IMR-90 (cell line): Measurements from ENCODE around the gene SRMS. TPM values are rescaled to one million over a fixed set of nuclear protein-coding genes. Genes with fewer than 3 reads are reported as not detected.

Experiments used
- ATAC-seq: fragments of 200-7000 bp; cut with Tn5 transposase; 2 replicates; pipeline ENCODE4 v1.9.1; 2020; ENCODE audit warnings: low read depth, mild to moderate bottlenecking, moderate library complexity
- BruUV-seq: library from RNA; stranded (reverse); fragments of 400-500 nt; replicated peaks from 2 replicates; lab custom pipeline; 2021; lab: Mats Ljungman, UMichigan
- CTCF ChIA-PET: fragments of 300-600 bp; formaldehyde crosslinking; extraction: SDS; loops from one replicate; lab custom pipeline; 2021; ENCODE audit warnings: antibody characterized with exemption; lab: Yijun Ruan, JAX
- POLR2A ChIA-PET: fragments of 300-600 bp; sonication (Branson Sonifier 250); formaldehyde crosslinking; loops from one replicate; lab custom pipeline; 2022; ENCODE audit warnings: antibody characterized with exemption; ENCODE audit not compliant: unreplicated experiment; lab: Charles Lee
- DNase-seq: peaks from one replicate; pipeline ENCODE4 v3.0.0; 2013
- H2AFZ ChIP-seq: replicated peaks from 2 replicates; pipeline ENCODE3; 2013; ENCODE audit warnings: low read length, mild to moderate bottlenecking; ENCODE audit not compliant: poor library complexity
- H2AK5ac ChIP-seq: 2 replicates; pipeline ENCODE4 v1.6.1; 2013; ENCODE audit warnings: low read depth, low read length, inconsistent platforms
- H2AK9ac ChIP-seq: replicated peaks from 2 replicates; pipeline ENCODE3; 2013; ENCODE audit warnings: mild to moderate bottlenecking, low read depth, low read length, moderate library complexity; ENCODE audit not compliant: poor library complexity
- H2BK120ac ChIP-seq: 2 replicates; pipeline ENCODE4 v1.6.1; 2013; ENCODE audit warnings: low read depth, low read length, inconsistent platforms
- H2BK15ac ChIP-seq: 3 replicates; pipeline ENCODE4 v1.6.1; 2013; ENCODE audit warnings: low read depth, low read length, inconsistent platforms
- H2BK20ac ChIP-seq: 2 replicates; pipeline ENCODE4 v1.6.1; 2013; ENCODE audit warnings: low read depth, mild to moderate bottlenecking, inconsistent platforms, low read length, moderate library complexity
- H2BK5ac ChIP-seq: 2 replicates; pipeline ENCODE4 v1.6.1; 2013; ENCODE audit warnings: mild to moderate bottlenecking, low read depth, low read length, inconsistent platforms; ENCODE audit not compliant: poor library complexity, severe bottlenecking
- H3K14ac ChIP-seq: replicated peaks from 2 replicates; pipeline ENCODE4 v1.6.1; 2013; ENCODE audit warnings: low read depth, low read length, inconsistent platforms
- H3K18ac ChIP-seq: 2 replicates; pipeline ENCODE4 v1.6.1; 2013; ENCODE audit warnings: low read depth, low read length, control low read depth
- H3K23ac ChIP-seq: 2 replicates; pipeline ENCODE4 v1.6.1; 2013; ENCODE audit warnings: low read depth, low read length, inconsistent platforms
- H3K27ac ChIP-seq: 2 replicates; pipeline ENCODE4 v1.5.1; 2013; ENCODE audit warnings: mild to moderate bottlenecking, control low read depth, low read length; ENCODE audit not compliant: insufficient read depth
- H3K27me3 ChIP-seq: 2 replicates; pipeline ENCODE4 v1.6.1; 2013; ENCODE audit warnings: low read length; ENCODE audit not compliant: control insufficient read depth, insufficient read depth
- H3K36me3 ChIP-seq: 2 replicates; pipeline ENCODE4 v1.6.1; 2013; ENCODE audit warnings: low read length, mixed read lengths; ENCODE audit not compliant: control insufficient read depth, insufficient read depth
- H3K4ac ChIP-seq: 2 replicates; pipeline ENCODE4 v1.6.1; 2013; ENCODE audit warnings: low read depth, low read length, inconsistent platforms
- H3K4me1 ChIP-seq: 2 replicates; pipeline ENCODE4 v1.6.1; 2013; ENCODE audit warnings: low read length, mixed read lengths; ENCODE audit not compliant: control insufficient read depth, insufficient read depth
- H3K4me2 ChIP-seq: 2 replicates; pipeline ENCODE4 v1.6.1; 2013; ENCODE audit warnings: low read depth, mild to moderate bottlenecking, control low read depth, low read length, moderate library complexity
- H3K4me3 ChIP-seq: 2 replicates; pipeline ENCODE4 v1.5.1; 2013; ENCODE audit warnings: low read depth, mild to moderate bottlenecking, control low read depth, low read length, moderate library complexity; ENCODE audit not compliant: insufficient read depth
- H3K56ac ChIP-seq: 2 replicates; pipeline ENCODE4 v1.6.1; 2013; ENCODE audit warnings: low read length, inconsistent platforms; ENCODE audit not compliant: insufficient read depth; ENCODE audit errors: extremely low read depth
- H3K79me1 ChIP-seq, 2 experiments: 2 replicates each; pipeline ENCODE4 v1.6.1; 2013; ENCODE audit warnings: low read length in 2 of 2, inconsistent platforms in 1 of 2, low read depth in 1 of 2
- H3K9ac ChIP-seq: 2 replicates; pipeline ENCODE4 v1.6.1; 2013; ENCODE audit warnings: low read depth, low read length, control low read depth
- H3K9me1 ChIP-seq: 2 replicates; pipeline ENCODE4 v1.6.1; 2013; ENCODE audit warnings: low read length, inconsistent platforms; ENCODE audit not compliant: insufficient read depth
- H3K9me3 ChIP-seq: 2 replicates; pipeline ENCODE4 v1.6.1; 2013; ENCODE audit warnings: low read length; ENCODE audit not compliant: control insufficient read depth, insufficient read depth
- H4K20me1 ChIP-seq: 2 replicates; pipeline ENCODE4 v1.6.1; 2013; ENCODE audit warnings: low read length, inconsistent platforms; ENCODE audit not compliant: insufficient read depth
- H4K5ac ChIP-seq: 2 replicates; pipeline ENCODE4 v1.6.1; 2013; ENCODE audit warnings: mild to moderate bottlenecking, low read depth, low read length, control low read depth
- H4K8ac ChIP-seq, 2 experiments: 2 replicates each; pipeline ENCODE4 v1.6.1; 2013; ENCODE audit warnings: low read depth in 2 of 2, low read length in 2 of 2, control low read depth in 1 of 2, inconsistent platforms in 1 of 2
- H4K91ac ChIP-seq: 2 replicates; pipeline ENCODE4 v1.6.1; 2013; ENCODE audit warnings: low read depth, low read length, inconsistent platforms; ENCODE audit not compliant: insufficient read depth
- FOS ChIP-seq: fragments of 150-350 bp; IDR thresholded peaks from 2 replicates; pipeline ENCODE4 v1.6.1; 2016; ENCODE audit warnings: low read depth, low read length
- NFE2L2 ChIP-seq: fragments of 150-350 bp; IDR thresholded peaks from 2 replicates; pipeline ENCODE4 v1.6.1; 2016; ENCODE audit warnings: low read depth, mild to moderate bottlenecking, low read length
- RAD21 ChIP-seq: IDR thresholded peaks from 2 replicates; pipeline ENCODE4 v1.6.1; 2012; ENCODE audit warnings: low read length, improper control_type of control experiment
- RFX5 ChIP-seq: IDR thresholded peaks from 2 replicates; pipeline ENCODE4 v1.8.0; 2012; ENCODE audit warnings: low read depth, mild to moderate bottlenecking, low read length, moderate library complexity
- WGBS, 2 experiments: methylation state at CpG; one replicate each; pipeline versions ENCODE4 v1.1.5 to v1.1.7; 2013; ENCODE audit warnings: missing lambda C conversion rate in 2 of 2; ENCODE audit not compliant: insufficient read length in 1 of 2; ENCODE audit errors: extremely low coverage in 2 of 2; 5-methylcytosine and 5-hydroxymethylcytosine counted together
- dilution Hi-C: fragments of 300-500 bp; cut with HindIII; formaldehyde crosslinking; loops from one replicate; pipeline ENCODE4 v1.14.3; 2018; ENCODE audit warnings: low sequenced_read_pairs; ENCODE audit not compliant: unreplicated experiment
- in situ Hi-C: fragments of 300-500 bp; cut with MboI; formaldehyde crosslinking; loops from 3 replicates; pipeline ENCODE4 v1.14.3; 2019; ENCODE audit warnings: low sequenced_read_pairs, inconsistent platforms, mixed read lengths
- intact Hi-C: fragments of 100-400 bp; cut with micrococcal nuclease; formaldehyde crosslinking; loops from 2 replicates; pipeline ENCODE4 v1.10.0; 2022
- polyA plus RNA-seq, 3 experiments: library from polyadenylated mRNA; depleted of rRNA; stranded (reverse); fragments of >200 nt; gene quantifications; 2 replicates each; pipeline ENCODE4 v1.2.3, GENCODE V29; 2012; ENCODE audit warnings: low replicate concordance in 1 of 3
- total RNA-seq: library from RNA; depleted of rRNA; stranded (reverse); fragments of >200 nt; gene quantifications from 2 replicates; pipeline ENCODE4 v1.2.3, GENCODE V29; 2012

Gene SRMS
- total and polyA plus RNA-seq, 2 of the 4 experiments (the other 2 are of a cell fraction): not detected

GRCh38 chr20:63568170-63568981, 20.8 kb upstream of the SRMS start:
- H3K9me1 ChIP-seq: peaks cover 3% of the 10 kb centered on the region; the same call in 1 of the 2 replicates
- H3K79me1 ChIP-seq: peaks cover under 1 to 6% of the 10 kb centered on the region in 2 experiments
- dilution Hi-C loops (no loop called here), intact Hi-C loops (no loop called here), in situ Hi-C loops (no loop called here)
- no peak overlapping the region for H2BK5ac ChIP-seq
- POLR2A ChIA-PET: no interaction called here
- no peaks in the 10 kb centered on the region for H3K27me3 ChIP-seq
- no peak overlapping the region for H2AFZ ChIP-seq
- H3K9me3 ChIP-seq: no peaks in the 10 kb centered on the region
- H2BK20ac ChIP-seq: no peak overlapping the region
- no peak overlapping the region for H3K18ac ChIP-seq
- peak overlapping the region; percentile 28 for H2AK9ac ChIP-seq
- no peak overlapping the region for H3K4me3 ChIP-seq
- CTCF ChIA-PET: no interaction called here
- H3K23ac ChIP-seq: no peak overlapping the region
- ATAC-seq (no peak), DNase-seq (no peak)
- H3K4me1 ChIP-seq: peaks cover 4% of the 10 kb centered on the region; the same call in 1 of the 2 replicates
- peaks cover 41% of the 10 kb centered on the region for H3K36me3 ChIP-seq
- 94% methylated on average over 25 of the region's 43 CpGs; no CpG with 5 or more reads in 1 of the 2 experiments for WGBS, 2 experiments
- no peak overlapping the region for H4K91ac ChIP-seq
- no peak overlapping the region for H3K56ac ChIP-seq
- no peak overlapping the region for H4K5ac ChIP-seq
- no peak overlapping the region for H2BK120ac ChIP-seq
- no peak overlapping the region for H2BK15ac ChIP-seq
- H3K4me2 ChIP-seq: no peak overlapping the region
- H3K27ac ChIP-seq: no peak overlapping the region
- BruUV-seq: no TSS peak
- no peak overlapping the region for H2AK5ac ChIP-seq
- H3K9ac ChIP-seq: no peak overlapping the region
- TF ChIP-seq RFX5 (no peak), RAD21 (no peak), NFE2L2 (no peak), FOS (no peak)
- H4K8ac ChIP-seq: no peak overlapping the region
- H3K4ac ChIP-seq: no peak overlapping the region
- H3K14ac ChIP-seq: no peak overlapping the region
- no peaks in the 10 kb centered on the region for H4K20me1 ChIP-seq
